K562 (cell line): ENCODE results near the gene SOBP. TPM values are rescaled to one million over a fixed set of nuclear protein-coding genes. Genes with fewer than 3 reads are reported as not detected.

Experiments
- ATAC-seq: fragments of 200-7000 bp; cut with Tn5 transposase; 3 replicates; pipeline ENCODE4 v1.9.1; 2020; ENCODE audit warnings: moderate library complexity
- BruUV-seq: library from RNA; stranded (reverse); fragments of 400-500 nt; replicated peaks from 2 replicates; lab custom pipeline; 2021; lab: Mats Ljungman, UMichigan
- CTCF ChIA-PET: fragments of 300-600 bp; formaldehyde crosslinking; extraction: SDS; loops from one replicate; lab custom pipeline; 2021; ENCODE audit warnings: low intra/inter-chr PET ratio; lab: Yijun Ruan, JAX
- POLR2A ChIA-PET: fragments of 300-600, 350-650 bp; sonication (Branson Sonifier 250); formaldehyde crosslinking; extraction: SDS; loops from one replicate; lab custom pipeline; 2021; ENCODE audit warnings: antibody characterized with exemption, inconsistent platforms; lab: Yijun Ruan, JAX
- DNase-seq, 4 experiments: peaks; one replicate each; pipeline versions ENCODE4 v3.0.0 to v3.0.0-alpha.2; 2011 to 2018; ENCODE audit warnings: low spot score in 3 of 4, mixed read lengths in 3 of 4; ENCODE audit errors: extremely low read depth in 1 of 4
- FAIRE-seq: peaks from 2 replicates; lab custom pipeline; 2011; peaks lifted over from hg19 to GRCh38; lab: Jason Lieb, UNC
- H2AFZ ChIP-seq: 2 replicates; pipeline ENCODE4 v1.6.0; 2011; ENCODE audit warnings: low read depth, low read length, control low read depth, inconsistent platforms
- H3K27ac ChIP-seq: fragments of 200-600 bp; 3 replicates; pipeline ENCODE4 v1.8.0; 2011; ENCODE audit warnings: low read depth, mild to moderate bottlenecking, control low read depth, inconsistent platforms, low read length, moderate library complexity, mixed read lengths; ENCODE audit errors: extremely low read depth
- H3K27me3 ChIP-seq, 2 experiments: fragments of 300-600 bp in 1 of 2; 2 replicates in 1 of 2; 3 replicates in 1 of 2; pipeline versions ENCODE4 v1.6.0 to v1.8.0; 2011; ENCODE audit warnings: inconsistent platforms in 2 of 2, low read length in 2 of 2, mild to moderate bottlenecking in 1 of 2, mixed read lengths in 1 of 2, moderate library complexity in 1 of 2; ENCODE audit not compliant: control insufficient read depth in 2 of 2, insufficient read depth in 2 of 2
- H3K36me3 ChIP-seq: fragments of 300-600 bp; 3 replicates; pipeline ENCODE4 v1.8.0; 2011; ENCODE audit warnings: mild to moderate bottlenecking, low read length, inconsistent platforms; ENCODE audit not compliant: control insufficient read depth, insufficient read depth
- H3K4me1 ChIP-seq, 2 experiments: fragments of 200-600 bp in 1 of 2; replicated peaks in 1 of 2; 2 replicates in 1 of 2; 3 replicates in 1 of 2; pipeline versions ENCODE4 v1.5.1 to v1.8.0; 2011; ENCODE audit warnings: inconsistent platforms in 2 of 2, low read length in 2 of 2, mild to moderate bottlenecking in 1 of 2, mixed read lengths in 1 of 2, moderate library complexity in 1 of 2; ENCODE audit not compliant: control insufficient read depth in 2 of 2, insufficient read depth in 2 of 2
- H3K4me2 ChIP-seq: 2 replicates; pipeline ENCODE4 v1.6.1; 2011; ENCODE audit warnings: low read length, control low read depth, inconsistent platforms, mixed read lengths; ENCODE audit not compliant: insufficient read depth
- H3K4me3 ChIP-seq: fragments of 200-600 bp; sonication (generic), shearing (Covaris generic); 2 replicates; pipeline ENCODE4 v1.5.1; 2016; ENCODE audit warnings: control low read depth, inconsistent platforms
- H3K79me2 ChIP-seq: fragments of 200-600 bp; 3 replicates; pipeline ENCODE4 v1.8.0; 2011; ENCODE audit warnings: low read length, inconsistent platforms; ENCODE audit not compliant: control insufficient read depth, insufficient read depth
- H3K9ac ChIP-seq, 2 experiments: 2 replicates each; pipeline versions ENCODE4 v1.6.0 to v1.6.1; 2011; ENCODE audit warnings: low read depth in 2 of 2, low read length in 2 of 2, control low read depth in 1 of 2, inconsistent platforms in 1 of 2, mild to moderate bottlenecking in 1 of 2, mixed read lengths in 1 of 2; ENCODE audit not compliant: insufficient read depth in 1 of 2
- H3K9me1 ChIP-seq: one replicate; pipeline ENCODE4 v1.6.0; 2011; ENCODE audit warnings: inconsistent platforms, mild to moderate bottlenecking, low read length, moderate library complexity; ENCODE audit not compliant: control insufficient read depth, insufficient read depth
- H3K9me3 ChIP-seq: replicated peaks from 2 replicates; pipeline ENCODE4 v1.5.1; 2011; ENCODE audit warnings: low read depth, low read length, inconsistent platforms; ENCODE audit not compliant: control insufficient read depth, insufficient read depth
- H4K20me1 ChIP-seq: replicated peaks from 2 replicates; pipeline ENCODE4 v1.6.1; 2011; ENCODE audit warnings: low read length, inconsistent platforms, mixed read lengths; ENCODE audit not compliant: control insufficient read depth, insufficient read depth
- ARID3B ChIP-seq: fragments of 250-450 bp; sonication (Bioruptor Pico); IDR thresholded peaks from 2 replicates; pipeline ENCODE4 v1.4.0; 2020; ENCODE audit warnings: borderline replicate concordance
- ATF4 ChIP-seq: fragments of 450-650 bp; formaldehyde crosslinking; IDR thresholded peaks from 2 replicates; pipeline ENCODE4 v1.4.0; 2022; ENCODE audit warnings: mild to moderate bottlenecking, moderate library complexity
- BRD4 ChIP-seq: fragments of 200-600 bp; sonication (generic); IDR thresholded peaks from 2 replicates; pipeline ENCODE4 v1.6.1; 2017; ENCODE audit warnings: inconsistent platforms
- EHMT2 ChIP-seq: fragments of 450-650 bp; IDR thresholded peaks from 2 replicates; pipeline ENCODE4 v1.6.1; 2018; ENCODE audit warnings: antibody characterized with exemption
- ETV5 ChIP-seq: sonication (generic); formaldehyde crosslinking; IDR thresholded peaks from 2 replicates; pipeline ENCODE4 v1.4.0; 2020; ENCODE audit warnings: low read depth, mild to moderate bottlenecking, missing genetic modification reagents
- HCFC1 ChIP-seq: IDR thresholded peaks from 2 replicates; pipeline ENCODE4 v1.6.1; 2012; ENCODE audit warnings: low read depth, low read length, improper control_type of control experiment
- HDAC1 ChIP-seq, 2 experiments: fragments of 450-650 bp; IDR thresholded peaks; 2 replicates each; pipeline ENCODE4 v1.6.1; 2016 to 2017; ENCODE audit warnings: inconsistent platforms in 1 of 2, mild to moderate bottlenecking in 1 of 2, moderate library complexity in 1 of 2
- NFIC ChIP-seq: fragments of 450-650 bp; IDR thresholded peaks from 2 replicates; pipeline ENCODE4 v1.6.1; 2017; ENCODE audit warnings: mild to moderate bottlenecking, inconsistent platforms
- PHB ChIP-seq: fragments of 250-450 bp; sonication (Bioruptor Pico); IDR thresholded peaks from 2 replicates; pipeline ENCODE4 v1.5.0; 2021
- RAD51 ChIP-seq: fragments of 450-650 bp; IDR thresholded peaks from 2 replicates; pipeline ENCODE4 v1.7.1; 2016; ENCODE audit warnings: low read depth, mild to moderate bottlenecking, borderline replicate concordance
- RBFOX2 ChIP-seq: fragments of 200-400 bp; formaldehyde crosslinking; IDR thresholded peaks from 2 replicates; pipeline ENCODE4 v1.6.1; 2017; ENCODE audit warnings: low read depth, mild to moderate bottlenecking, low read length, moderate library complexity
- SOX6 ChIP-seq: fragments of 450-650 bp; IDR thresholded peaks from 2 replicates; pipeline ENCODE4 v1.6.1; 2014; ENCODE audit warnings: mild to moderate bottlenecking
- SREBF2 ChIP-seq: sonication (generic); formaldehyde crosslinking; IDR thresholded peaks from 2 replicates; pipeline ENCODE4 v1.4.0; 2020; ENCODE audit warnings: mild to moderate bottlenecking, missing genetic modification reagents
- TCF3 ChIP-seq: sonication (generic); formaldehyde crosslinking; IDR thresholded peaks from 2 replicates; pipeline ENCODE4 v1.4.0; 2020; ENCODE audit warnings: mild to moderate bottlenecking, missing genetic modification reagents
- TCF7L2 ChIP-seq: fragments of 150-350 bp; IDR thresholded peaks from 2 replicates; pipeline ENCODE4 v1.6.1; 2016; ENCODE audit warnings: low read depth, mild to moderate bottlenecking, low read length, moderate library complexity
- TOE1 ChIP-seq, 2 experiments: fragments of 450-650 bp in 1 of 2; sonication (generic) in 1 of 2; formaldehyde crosslinking in 1 of 2; IDR thresholded peaks; 2 replicates each; pipeline versions ENCODE4 v1.7.1 to v1.8.0; 2016 to 2022; ENCODE audit warnings: borderline replicate concordance in 2 of 2, mild to moderate bottlenecking in 2 of 2, antibody characterized with exemption in 1 of 2, inconsistent platforms in 1 of 2, low read depth in 1 of 2, missing genetic modification reagents in 1 of 2, moderate library complexity in 1 of 2
- ZBTB8A ChIP-seq: fragments of 450-650 bp; IDR thresholded peaks from 2 replicates; pipeline ENCODE4 v1.6.1; 2018; ENCODE audit warnings: mild to moderate bottlenecking, moderate library complexity; ENCODE audit not compliant: partially characterized antibody
- ZFX ChIP-seq: sonication (generic); formaldehyde crosslinking; IDR thresholded peaks from 2 replicates; pipeline ENCODE4 v1.8.0; 2022; ENCODE audit warnings: mild to moderate bottlenecking, missing genetic modification reagents, moderate library complexity
- ZNF41 ChIP-seq: fragments of 250-450 bp; sonication (Bioruptor Pico); conservative IDR thresholded peaks from 2 replicates; pipeline ENCODE4 v1.4.0; 2020; ENCODE audit warnings: mild to moderate bottlenecking
- ZNF589 ChIP-seq: fragments of 200-800 bp; sonication (Bioruptor generic); IDR thresholded peaks from 2 replicates; pipeline ENCODE4 v1.6.1; 2016; ENCODE audit warnings: low read depth, missing genetic modification characterization, missing compliant biosample characterization
- WGBS: fragments of 100-300 bp; shearing (Covaris generic); methylation state at CpG from one replicate; pipeline ENCODE4 v1.1.6; 2016; ENCODE audit warnings: low coverage, mixed read lengths; ENCODE audit not compliant: insufficient coverage; ENCODE audit errors: missing lambda C conversion rate; 5-methylcytosine and 5-hydroxymethylcytosine counted together
- in situ Hi-C: fragments of 300-500 bp; cut with MboI; formaldehyde crosslinking; loops from 4 replicates; pipeline ENCODE4 v1.15.0; 2018; ENCODE audit warnings: inconsistent platforms, mixed read lengths
- intact Hi-C: fragments of 100-400 bp; cut with micrococcal nuclease; formaldehyde crosslinking; loops from 2 replicates; pipeline ENCODE4 v1.14.2; 2022
- polyA plus RNA-seq, 8 experiments: library from polyadenylated mRNA; depleted of rRNA in 4 of 8; stranded (reverse) in 5 of 8; unstranded in 3 of 8; fragments of >200 nt; fragmentation: Nextera tagmentation in 2 of 8; fragmentation: Illumina TruSeq in 1 of 8; extraction: Ambion mirVana in 2 of 8; extraction: Trizol in 1 of 8; gene quantifications; 2 replicates each; pipeline versions ENCODE4 v1.2.1 to v1.2.3, GENCODE V29; 2011 to 2014; ENCODE audit warnings: inconsistent platforms in 1 of 8, missing spikeins in 1 of 8
- total RNA-seq, 7 experiments: library from RNA; depleted of rRNA in 6 of 7; stranded (reverse); fragments of >200 nt in 6 of 7; fragmentation: Illumina TruSeq in 2 of 7; extraction: Trizol in 2 of 7; gene quantifications; 2 replicates each; pipeline versions ENCODE4 v1.2.1 to v1.2.3, GENCODE V29; 2011 to 2021; ENCODE audit warnings: low replicate concordance in 1 of 7

Gene SOBP
- total and polyA plus RNA-seq, 9 of the 15 experiments (the other 6 are each of a cell fraction or from before 2014, with no cell fraction given): 0.16 TPM; not detected in 8

- Histone ChIP-seq H3K4me2 (no peak overlapping the region), H3K27me3 (peaks cover 5 to 9% of the 10 kb centered on the region in 2 experiments; a peak in 4 of 5 replicates), H3K79me2 (no peaks in the 10 kb centered on the region), H3K36me3 (no peaks in the 10 kb centered on the region), H4K20me1 (no peaks in the 10 kb centered on the region), H3K4me3 (no peak overlapping the region), H3K9ac (no peak overlapping the region), H3K9me1 (no peaks in the 10 kb centered on the region), H2AFZ (no peak overlapping the region), H3K4me1 (no peaks in the 10 kb centered on the region), H3K9me3 (no peaks in the 10 kb centered on the region), H3K27ac (no peak overlapping the region)
- no peak for FAIRE-seq
- WGBS: 0% methylated on average over 5 of the region's 5 CpGs
- ChIA-PET POLR2A (interaction anchor here (1.0 to 1.2 kb wide), 2 partner anchors 12 to 22 kb away, joined by 3 read pairs; no protein-coding TSS in a partner anchor), CTCF (interaction anchor here (0.7 kb wide), 1 partner anchor 1294 kb away, joined by 3 read pairs; no protein-coding TSS in a partner anchor)
- BruUV-seq: no TSS peak
- in situ Hi-C loops (no loop called here), intact Hi-C loops (no loop called here)
- no peak for ATAC-seq
- TF ChIP-seq ZFX (CRISPR knock-in tag): no peak
- TF ChIP-seq ARID3B (CRISPR knock-in tag): no peak
- TF ChIP-seq TCF7L2: no peak
- TF ChIP-seq NFIC: no peak
- no peak for TF ChIP-seq ZNF41
- TF ChIP-seq ZBTB8A: no peak
- no peak for TF ChIP-seq PHB
- TF ChIP-seq ETV5 (CRISPR knock-in tag): no peak
- TF ChIP-seq RAD51: no peak
- TF ChIP-seq TOE1 (IDR thresholded peaks at IDR 0.05; ENCODE audit: borderline replicate concordance): no peak
- no peak for TF ChIP-seq TOE1 (CRISPR knock-in tag; IDR thresholded peaks at IDR 0.05; ENCODE audit: borderline replicate concordance, low read depth)
- TF ChIP-seq TCF3 (CRISPR knock-in tag): no peak
- no peak for TF ChIP-seq BRD4
- no peak for TF ChIP-seq ATF4
- no peak for TF ChIP-seq SOX6
- TF ChIP-seq HDAC1 (IDR thresholded peaks at IDR 0.05): no peak
- no peak for TF ChIP-seq ZNF589 (CRISPR knock-in tag)
- TF ChIP-seq SREBF2 (CRISPR knock-in tag): no peak
- TF ChIP-seq EHMT2: no peak
- no peak for TF ChIP-seq HCFC1
- TF ChIP-seq RBFOX2: no peak
- DNase-seq: no peak
These were observed 110.2 kb downstream of the SOBP start for GRCh38 chr6:107600121-107600520.
